Natural killer cell (primary cell): ENCODE results near the gene SMAD7. TPM values are rescaled to one million over a fixed set of nuclear protein-coding genes. Genes with fewer than 3 reads are reported as not detected.

Experiments used
- ATAC-seq, 3 donors: fragments of 150-1000 bp in 2 of 3; fragments of 200-7000 bp in 1 of 3; cut with Tn5 transposase; 1 replicate in 1 of 3; 2 replicates in 2 of 3; pipeline ENCODE4 v1.10.0; 2021; ENCODE audit warnings: mild to moderate bottlenecking in 2 of 3, moderate library complexity in 2 of 3
- DNase-seq, 2 donors: peaks; one replicate each; pipeline versions ENCODE4 v3.0.0 to v3.0.0-alpha.2; 2013 to 2021; ENCODE audit warnings: mixed read lengths in 1 of 2
- H3K27ac ChIP-seq: one replicate; pipeline ENCODE4 v1.5.1; 2013; ENCODE audit warnings: mild to moderate bottlenecking, low read length
- H3K27me3 ChIP-seq: one replicate; pipeline ENCODE4 v1.6.1; 2013; ENCODE audit warnings: low read length; ENCODE audit not compliant: control insufficient read depth, insufficient read depth
- H3K36me3 ChIP-seq: one replicate; pipeline ENCODE4 v1.6.1; 2013; ENCODE audit warnings: low read length; ENCODE audit not compliant: control insufficient read depth, insufficient read depth
- H3K4me1 ChIP-seq: one replicate; pipeline ENCODE4 v1.6.1; 2013; ENCODE audit warnings: low read length; ENCODE audit not compliant: control insufficient read depth, insufficient read depth
- H3K4me3 ChIP-seq: one replicate; pipeline ENCODE4 v1.5.1; 2013; ENCODE audit warnings: low read length
- H3K9me3 ChIP-seq: one replicate; pipeline ENCODE4 v1.6.1; 2013; ENCODE audit warnings: low read length; ENCODE audit not compliant: control insufficient read depth, insufficient read depth
- H3K27ac Mint-ChIP-seq, 2 donors: one replicate each; pipeline ENCODE4 v1.8.0; 2022; ENCODE audit warnings: mild to moderate bottlenecking in 2 of 2, mixed read lengths in 2 of 2, moderate library complexity in 1 of 2
- H3K27me3 Mint-ChIP-seq, 2 donors: one replicate each; pipeline ENCODE4 v1.8.0; 2022; ENCODE audit warnings: low read depth in 2 of 2, mixed read lengths in 2 of 2
- H3K36me3 Mint-ChIP-seq: one replicate; pipeline ENCODE4 v1.8.0; 2022; ENCODE audit warnings: mixed read lengths
- H3K4me1 Mint-ChIP-seq, 2 donors: one replicate each; pipeline ENCODE4 v1.8.0; 2022; ENCODE audit warnings: mixed read lengths in 2 of 2
- H3K4me3 Mint-ChIP-seq: one replicate; pipeline ENCODE4 v1.8.0; 2022; ENCODE audit warnings: mild to moderate bottlenecking, moderate library complexity, mixed read lengths
- H3K9me3 Mint-ChIP-seq, 2 donors: one replicate each; pipeline ENCODE4 v1.8.0; 2022; ENCODE audit warnings: mixed read lengths in 2 of 2
- CTCF ChIP-seq: fragments of 200-600 bp; IDR thresholded peaks from one replicate; pipeline ENCODE4 v1.8.0; 2022; ENCODE audit warnings: antibody characterized with exemption
- WGBS: methylation state at CpG from one replicate; pipeline ENCODE4 v1.1.7; 2013; ENCODE audit warnings: missing lambda C conversion rate; ENCODE audit not compliant: insufficient coverage; 5-methylcytosine and 5-hydroxymethylcytosine counted together
- intact Hi-C: fragments of 100-400 bp; cut with micrococcal nuclease; formaldehyde crosslinking; loops from one replicate; pipeline ENCODE4 v1.14.2; 2022
- total RNA-seq, 4 donors: library from RNA; stranded (reverse); fragments of 120-200 nt in 1 of 4; gene quantifications; one replicate each; pipeline versions ENCODE4 v1.2.3 to v1.2.4, GENCODE V29; 2013 to 2022

Gene SMAD7
- total RNA-seq, 3 donors from 2014 or later (not counting 1 experiment from before 2014, with no cell fraction given), result 127 to 204 (median 182) TPM

GRCh38 chr18:48880931-48881330, 69.8 kb downstream of the SMAD7 start:
- Histone ChIP-seq H3K4me3 (no peak overlapping the region), H3K9me3 (no peaks in the 10 kb centered on the region), H3K27ac (no peak overlapping the region), H3K27me3 (no peaks in the 10 kb centered on the region), H3K36me3 (no peaks in the 10 kb centered on the region), H3K4me1 (peaks cover 4% of the 10 kb centered on the region)
- Mint-ChIP-seq H3K27me3 (peaks cover 0 to 3% of the 10 kb centered on the region in 2 donors), H3K4me3 (no peak overlapping the region), H3K4me1 (peaks cover 21 to 38% of the 10 kb centered on the region in 2 donors), H3K27ac (no peak overlapping the region), H3K36me3 (no peaks in the 10 kb centered on the region), H3K9me3 (no peaks in the 10 kb centered on the region)
- no peak for TF ChIP-seq CTCF
- WGBS, result 100% methylated on average over 1 of the region's 1 CpG
- intact Hi-C loops, result loop anchor here (5.0 kb wide), 1 partner anchor 36 kb away; no protein-coding TSS in a partner anchor
- ATAC-seq (no peak), DNase-seq (no peak)

GRCh38 chr18:48879008-48879431, 71.7 kb downstream of the SMAD7 start:
- H3K4me3 Mint-ChIP-seq, result no peak overlapping the region
- no peak overlapping the region for H3K27ac Mint-ChIP-seq
- Histone ChIP-seq H3K27ac (no peak overlapping the region), H3K36me3 (no peaks in the 10 kb centered on the region), H3K9me3 (no peaks in the 10 kb centered on the region), H3K4me1 (peaks cover 4% of the 10 kb centered on the region), H3K4me3 (no peak overlapping the region), H3K27me3 (no peaks in the 10 kb centered on the region)
- no peak for ATAC-seq
- peaks cover 21 to 26% of the 10 kb centered on the region in 2 donors for H3K4me1 Mint-ChIP-seq
- no peak for TF ChIP-seq CTCF
- WGBS, result 87% methylated on average over 14 of the region's 15 CpGs
- no peaks in the 10 kb centered on the region for H3K9me3 Mint-ChIP-seq
- H3K27me3 Mint-ChIP-seq, result peaks cover 0 to 3% of the 10 kb centered on the region in 2 donors
- intact Hi-C loops, result no loop called here
- no peak for DNase-seq
- H3K36me3 Mint-ChIP-seq, result no peaks in the 10 kb centered on the region

- no peaks in the 10 kb centered on the region for H3K9me3 Mint-ChIP-seq
- intact Hi-C loops, result no loop called here
- 88% methylated on average over 12 of the region's 12 CpGs for WGBS
Measured at GRCh38 chr18:48878471-48878870, 72.3 kb downstream of the SMAD7 start.

More at GRCh38 chr18:48878471-48878870, 72.3 kb downstream of the SMAD7 start:
- Mint-ChIP-seq H3K4me3 (no peak overlapping the region), H3K27ac (peak overlapping the region in 1 of 2 donors; percentile 63), H3K27me3 (peaks cover 0 to 3% of the 10 kb centered on the region in 2 donors), H3K36me3 (no peaks in the 10 kb centered on the region), H3K4me1 (peaks cover 21 to 25% of the 10 kb centered on the region in 2 donors)
- ATAC-seq, result no peak
- no peak for TF ChIP-seq CTCF
- DNase-seq, result no peak
- no peak overlapping the region for H3K27ac ChIP-seq
- no peaks in the 10 kb centered on the region for H3K36me3 ChIP-seq
- H3K9me3 ChIP-seq, result no peaks in the 10 kb centered on the region
- no peak overlapping the region for H3K4me3 ChIP-seq
- peaks cover 4% of the 10 kb centered on the region for H3K4me1 ChIP-seq
- H3K27me3 ChIP-seq, result no peaks in the 10 kb centered on the region
